Measurements from ENCODE around the gene CNTN5. TPM values are rescaled to one million over a fixed set of nuclear protein-coding genes. Genes with fewer than 3 reads are reported as not detected.

CNTN5 gene
- total and polyA plus RNA-seq, 2 donors (not counting 1 experiment from before 2014, with no cell fraction given) = not detected

DNA sequence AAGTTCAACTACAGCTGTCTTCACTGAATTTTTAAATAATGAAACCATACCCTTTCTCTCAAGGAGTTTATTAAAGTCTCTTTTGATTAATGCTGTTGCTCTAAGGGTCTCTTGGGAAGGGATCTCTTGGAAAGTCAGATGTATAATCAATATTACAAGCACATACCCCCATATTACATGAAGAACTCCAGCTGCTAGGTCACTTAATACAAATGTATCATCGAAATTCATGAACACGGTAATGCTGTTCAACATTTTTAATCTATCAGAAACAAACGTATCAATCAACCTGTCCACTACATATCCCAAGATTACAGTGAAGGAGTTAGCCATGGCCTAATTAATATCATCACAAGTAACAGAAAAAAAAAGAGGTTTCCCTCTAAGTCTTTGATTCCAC is 1283.1 kb downstream of the CNTN5 start:
- no peak overlapping the region for H3K4me3 Mint-ChIP-seq
- Histone ChIP-seq H4K20me1 (ENCODE audit: control insufficient read depth, insufficient read depth, low read length, poor library complexity, severe bottlenecking) (no peaks in the 10 kb centered on the region), H3K79me2 (ENCODE audit: control insufficient read depth, insufficient read depth, low read length) (no peaks in the 10 kb centered on the region), H3K9ac (ENCODE audit: low read length) (no peak overlapping the region), H3K27ac (ENCODE audit: low read length in 2 of 2) (no peak overlapping the region), H2AFZ (ENCODE audit: insufficient read depth, low read depth, low read length, poor library complexity, severe bottlenecking) (no peak overlapping the region), H3K27me3 (replicated peaks in 1 of 4; ENCODE audit: control extremely low read depth in 1 of 4, control insufficient read depth in 3 of 4, insufficient read depth in 4 of 4, low read length in 3 of 4) (no peaks in the 10 kb centered on the region), H3K36me3 (replicated peaks in 1 of 2; ENCODE audit: control extremely low read depth in 1 of 2, control insufficient read depth in 1 of 2, extremely low read depth in 1 of 2, insufficient read depth in 2 of 2, low read length in 1 of 2) (no peaks in the 10 kb centered on the region), H3K4me3 (ENCODE audit: control extremely low read depth in 1 of 5, extremely low read depth in 1 of 5, insufficient read depth in 1 of 5, low read depth in 2 of 5, low read length in 4 of 5) (no peak overlapping the region), H3K4me1 (ENCODE audit: control insufficient read depth in 2 of 2, insufficient read depth in 2 of 2, low read length in 2 of 2) (no peaks in the 10 kb centered on the region), H3K9me3 (ENCODE audit: control extremely low read depth in 1 of 3, control insufficient read depth in 2 of 3, insufficient read depth in 1 of 3, low read length in 2 of 3) (no peaks in the 10 kb centered on the region), H3K4me2 (replicated peaks; ENCODE audit: low read depth, low read length, poor library complexity, severe bottlenecking) (no peak overlapping the region)
- intact Hi-C loops (cut with micrococcal nuclease) = no loop called here
- TF ChIP-seq, protein P1, sequence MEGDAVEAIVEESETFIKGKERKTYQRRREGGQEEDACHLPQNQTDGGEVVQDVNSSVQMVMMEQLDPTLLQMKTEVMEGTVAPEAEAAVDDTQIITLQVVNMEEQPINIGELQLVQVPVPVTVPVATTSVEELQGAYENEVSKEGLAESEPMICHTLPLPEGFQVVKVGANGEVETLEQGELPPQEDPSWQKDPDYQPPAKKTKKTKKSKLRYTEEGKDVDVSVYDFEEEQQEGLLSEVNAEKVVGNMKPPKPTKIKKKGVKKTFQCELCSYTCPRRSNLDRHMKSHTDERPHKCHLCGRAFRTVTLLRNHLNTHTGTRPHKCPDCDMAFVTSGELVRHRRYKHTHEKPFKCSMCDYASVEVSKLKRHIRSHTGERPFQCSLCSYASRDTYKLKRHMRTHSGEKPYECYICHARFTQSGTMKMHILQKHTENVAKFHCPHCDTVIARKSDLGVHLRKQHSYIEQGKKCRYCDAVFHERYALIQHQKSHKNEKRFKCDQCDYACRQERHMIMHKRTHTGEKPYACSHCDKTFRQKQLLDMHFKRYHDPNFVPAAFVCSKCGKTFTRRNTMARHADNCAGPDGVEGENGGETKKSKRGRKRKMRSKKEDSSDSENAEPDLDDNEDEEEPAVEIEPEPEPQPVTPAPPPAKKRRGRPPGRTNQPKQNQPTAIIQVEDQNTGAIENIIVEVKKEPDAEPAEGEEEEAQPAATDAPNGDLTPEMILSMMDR (IDR thresholded peaks at IDR 0.05) = no peak
- TF ChIP-seq EZH2 (IDR thresholded peaks at IDR 0.05; ENCODE audit: borderline replicate concordance, insufficient read depth, low read depth, low read length, poor library complexity, severe bottlenecking) = no peak
- ChIA-PET CTCF (no interaction called here), POLR2A (no interaction called here)
- 79% methylated on average over 2 of the region's 3 CpGs for WGBS (ENCODE audit: insufficient coverage)
- no peak for DNase-seq
- no peak overlapping the region for H3K27ac Mint-ChIP-seq
- H3K4me1 Mint-ChIP-seq = no peaks in the 10 kb centered on the region
- H3K9me3 Mint-ChIP-seq (ENCODE audit: insufficient read depth) = peaks cover 2% of the 10 kb centered on the region
- ATAC-seq (ENCODE audit: low read depth) = no peak
- H3K27me3 Mint-ChIP-seq = no peaks in the 10 kb centered on the region

- TF ChIP-seq EZH2 (IDR thresholded peaks at IDR 0.05; ENCODE audit: borderline replicate concordance, insufficient read depth, low read depth, low read length, poor library complexity, severe bottlenecking) = no peak
- TF ChIP-seq, protein P1 (IDR thresholded peaks at IDR 0.05) = no peak
- H3K27ac Mint-ChIP-seq = no peak overlapping the region
- no peak for ATAC-seq (ENCODE audit: low read depth)
These were observed 1287.5 kb downstream of the CNTN5 start for GRCh38 chr11:100308202-100308601.

More at GRCh38 chr11:100308202-100308601, 1287.5 kb downstream of the CNTN5 start:
- H3K4me1 ChIP-seq (ENCODE audit: control insufficient read depth in 2 of 2, insufficient read depth in 2 of 2, low read length in 2 of 2) = no peaks in the 10 kb centered on the region
- H3K27ac ChIP-seq (ENCODE audit: low read length in 2 of 2) = no peak overlapping the region
- no peaks in the 10 kb centered on the region for H4K20me1 ChIP-seq (ENCODE audit: control insufficient read depth, insufficient read depth, low read length, poor library complexity, severe bottlenecking)
- no peaks in the 10 kb centered on the region for H3K36me3 ChIP-seq (replicated peaks in 1 of 2; ENCODE audit: control extremely low read depth in 1 of 2, control insufficient read depth in 1 of 2, extremely low read depth in 1 of 2, insufficient read depth in 2 of 2, low read length in 1 of 2)
- Mint-ChIP-seq H3K27me3 (no peaks in the 10 kb centered on the region), H3K4me3 (no peak overlapping the region), H3K9me3 (ENCODE audit: insufficient read depth) (no peaks in the 10 kb centered on the region), H3K4me1 (no peaks in the 10 kb centered on the region)
- ChIA-PET POLR2A (no interaction called here), CTCF (no interaction called here)
- intact Hi-C loops (cut with micrococcal nuclease) = no loop called here
- H3K9me3 ChIP-seq (ENCODE audit: control extremely low read depth in 1 of 3, control insufficient read depth in 2 of 3, insufficient read depth in 1 of 3, low read length in 2 of 3) = no peaks in the 10 kb centered on the region
- no peaks in the 10 kb centered on the region for H3K79me2 ChIP-seq (ENCODE audit: control insufficient read depth, insufficient read depth, low read length)
- H3K4me3 ChIP-seq (ENCODE audit: control extremely low read depth in 1 of 5, extremely low read depth in 1 of 5, insufficient read depth in 1 of 5, low read depth in 2 of 5, low read length in 4 of 5) = no peak overlapping the region
- H3K4me2 ChIP-seq (replicated peaks; ENCODE audit: low read depth, low read length, poor library complexity, severe bottlenecking) = no peak overlapping the region
- H2AFZ ChIP-seq (ENCODE audit: insufficient read depth, low read depth, low read length, poor library complexity, severe bottlenecking) = no peak overlapping the region
- H3K27me3 ChIP-seq (replicated peaks in 1 of 4; ENCODE audit: control extremely low read depth in 1 of 4, control insufficient read depth in 3 of 4, insufficient read depth in 4 of 4, low read length in 3 of 4) = no peaks in the 10 kb centered on the region
- DNase-seq = no peak
- no CpG with 5 or more reads among the region's 2 CpGs for whole genome bisulfite sequencing (ENCODE audit: insufficient coverage)
- no peak overlapping the region for H3K9ac ChIP-seq (ENCODE audit: low read length)

All from B cell (primary cell).